ENCODE data around the gene RAB9B.
"Not testable (repeated sequence)": the region's sequence is repeated elsewhere in the genome, so short reads cannot be mapped to it uniquely, and the experiment has no call there.

Gene RAB9B

GRCh38 chrX:103831803-103832544, at the start of gene RAB9B:
Gene RAB9B (minus strand): TSS chrX:103832257. CDS start chrX:103825784, 6,473 bp downstream.
- peak; percentile 63 for DNase-seq (ENCODE audit: low spot score)

GRCh38 chrX:103879339-103879738, 47.3 kb upstream of the RAB9B start:
- DNase-seq (ENCODE audit: low spot score): no peak

GRCh38 chrX:103878466-103879122, 46.5 kb upstream of the RAB9B start:
- peak; percentile 35 for DNase-seq (ENCODE audit: low spot score)

- DNase-seq (ENCODE audit: low spot score): no peak
These were observed 45.5 kb upstream of the RAB9B start for GRCh38 chrX:103877571-103877970.

GRCh38 chrX:103864886-103865534, 33.0 kb upstream of the RAB9B start:
- DNase-seq (ENCODE audit: low spot score): no peak

- no peak for DNase-seq (ENCODE audit: low spot score)
These were observed 32.1 kb upstream of the RAB9B start for GRCh38 chrX:103864149-103864548.

GRCh38 chrX:103861200-103861599, 29.1 kb upstream of the RAB9B start:
- no peak for DNase-seq (ENCODE audit: low spot score)

- no peak for DNase-seq (ENCODE audit: low spot score)
These were observed 17.5 kb upstream of the RAB9B start for GRCh38 chrX:103849558-103849957.

GRCh38 chrX:103847174-103847870, 15.3 kb upstream of the RAB9B start:
- DNase-seq (ENCODE audit: low spot score): peak; percentile 51

GRCh38 chrX:103846386-103846785, 14.3 kb upstream of the RAB9B start:
- DNase-seq (ENCODE audit: low spot score): peak; percentile 37

GRCh38 chrX:103845165-103845653, 13.2 kb upstream of the RAB9B start:
- DNase-seq (ENCODE audit: low spot score): peak; percentile 61

GRCh38 chrX:103839404-103839803, 7.3 kb upstream of the RAB9B start:
- DNase-seq (ENCODE audit: low spot score): no peak

GRCh38 chrX:103831342-103831802, 685 bp downstream of the RAB9B start:
- no peak for DNase-seq (ENCODE audit: low spot score)

- DNase-seq (ENCODE audit: low spot score): no peak
These were observed 1.2 kb downstream of the RAB9B start for GRCh38 chrX:103830848-103831247.

GRCh38 chrX:103828529-103828928, 3.5 kb downstream of the RAB9B start:
- DNase-seq (ENCODE audit: low spot score): no peak

- DNase-seq (ENCODE audit: low spot score): no peak
These were observed 6.2 kb downstream of the RAB9B start for GRCh38 chrX:103825881-103826280.

- no peak for DNase-seq (ENCODE audit: low spot score)
These were observed 8.5 kb downstream of the RAB9B start for GRCh38 chrX:103823591-103823990.

- not testable (repeated sequence) for DNase-seq (ENCODE audit: low spot score)
These were observed 11.3 kb downstream of the RAB9B start for GRCh38 chrX:103820802-103821201.

GRCh38 chrX:103818842-103819619, 13.0 kb downstream of the RAB9B start:
- no peak for DNase-seq (ENCODE audit: low spot score)

GRCh38 chrX:103817502-103817901, 14.6 kb downstream of the RAB9B start:
- DNase-seq (ENCODE audit: low spot score): peak; percentile 19

- not testable (repeated sequence) for DNase-seq (ENCODE audit: low spot score)
These were observed 15.0 kb downstream of the RAB9B start for GRCh38 chrX:103817101-103817500.
